Sigmoid colon (tissue), 7 donors: ENCODE measurements around the gene MSANTD1. TPM values are rescaled to one million over a fixed set of nuclear protein-coding genes. Genes with fewer than 3 reads are reported as not detected.

Experiments used
- DNase-seq: peaks from one replicate; pipeline ENCODE4 v3.0.0-alpha.2; 2019
- H3K27ac ChIP-seq, 4 donors: fragments of 200-600 bp; sonication (generic); one replicate each; pipeline ENCODE4 v1.5.1; 2016 to 2019; ENCODE audit warnings: mild to moderate bottlenecking in 1 of 4
- H3K27me3 ChIP-seq, 3 donors: fragments of 200-600 bp; sonication (generic); one replicate each; pipeline ENCODE4 v1.5.1; 2019; ENCODE audit warnings: mild to moderate bottlenecking in 1 of 3
- H3K36me3 ChIP-seq, 4 donors: fragments of 200-600 bp; sonication (generic); one replicate each; pipeline ENCODE4 v1.5.1; 2016 to 2019
- H3K4me1 ChIP-seq, 4 donors: fragments of 200-600 bp; sonication (generic); one replicate each; pipeline ENCODE4 v1.5.1; 2017 to 2019
- H3K4me3 ChIP-seq, 4 donors: fragments of 200-600 bp; sonication (generic); one replicate each; pipeline ENCODE4 v1.5.1; 2017 to 2019; ENCODE audit warnings: mild to moderate bottlenecking in 2 of 4, moderate library complexity in 1 of 4
- H3K9me3 ChIP-seq, 4 donors: fragments of 200-600 bp in 3 of 4; sonication (generic) in 3 of 4; one replicate each; pipeline versions ENCODE4 v1.5.1 to v1.6.1; 2013 to 2019
- CTCF ChIP-seq, 4 experiments: fragments of 450-650 bp in 3 of 4; fragments of 200-600 bp in 1 of 4; IDR thresholded peaks; one replicate each; pipeline ENCODE4 v1.5.1; 2016 to 2019; ENCODE audit warnings: antibody characterized with exemption in 4 of 4, mild to moderate bottlenecking in 3 of 4, moderate library complexity in 2 of 4
- EP300 ChIP-seq, 4 donors: sonication (generic); formaldehyde crosslinking; IDR thresholded peaks; one replicate each; pipeline ENCODE4 v1.6.1; 2017; ENCODE audit warnings: antibody characterized with exemption in 4 of 4
- POLR2A ChIP-seq, 2 donors: fragments of 450-650 bp; IDR thresholded peaks; one replicate each; pipeline ENCODE4 v1.6.1; 2016; ENCODE audit warnings: antibody characterized with exemption in 2 of 2, mild to moderate bottlenecking in 2 of 2, moderate library complexity in 2 of 2
- POLR2AphosphoS5 ChIP-seq, 4 donors: sonication (generic); formaldehyde crosslinking; IDR thresholded peaks; one replicate each; pipeline ENCODE4 v1.6.1; 2017; ENCODE audit warnings: antibody characterized with exemption in 4 of 4
- whole genome bisulfite sequencing, 2 donors: extraction: QIAGEN DNeasy Blood & Tissue Kit; methylation state at CpG; one replicate each; pipeline ENCODE4 v1.1.7; 2013; 5-methylcytosine and 5-hydroxymethylcytosine counted together
- intact Hi-C: fragments of 100-400 bp; cut with DNase I; formaldehyde crosslinking; loops from one replicate; pipeline ENCODE4 v1.15.1; 2023
- polyA plus RNA-seq, 3 donors: library from polyadenylated mRNA; stranded (reverse); fragments of 200-250 nt; gene quantifications; one replicate each; pipeline ENCODE4 v1.2.3, GENCODE V29; 2013
- total RNA-seq, 4 donors: library from RNA; depleted of rRNA; stranded (reverse); fragments of >200 nt; gene quantifications; one replicate each; pipeline ENCODE4 v1.1.0, GENCODE V29; 2016
- donor health status: healthy with polysubstance abuse.
- donor health status: Bipolar disorder and iron deficiency.
- donor health status: healthy.

The MSANTD1 gene
- total and polyA plus RNA-seq, 7 donors, result under 0.01 to 1.2 (median 0.40) TPM; not detected in 1

GRCh38 chr4:3221184-3221494 is 27.8 kb upstream of the MSANTD1 start:
- no peak overlapping the region for H3K27ac ChIP-seq
- H3K36me3 ChIP-seq, result peaks cover 6 to 97% (median 59%) of the 10 kb centered on the region in 4 donors
- H3K27me3 ChIP-seq, result no peaks in the 10 kb centered on the region
- WGBS, 2 donors, result 93 to 94% methylated on average over 8 of the region's 8 CpGs
- DNase-seq, result no peak
- peaks cover 0 to 2% (median 0%) of the 10 kb centered on the region in 4 donors for H3K4me1 ChIP-seq
- H3K4me3 ChIP-seq, result no peak overlapping the region
- intact Hi-C loops, result no loop called here
- H3K9me3 ChIP-seq, result no peaks in the 10 kb centered on the region
- TF ChIP-seq CTCF (IDR thresholded peaks at IDR 0.05) (no peak), POLR2AphosphoS5 (IDR thresholded peaks at IDR 0.05) (no peak), POLR2A (IDR thresholded peaks at IDR 0.05) (no peak), EP300 (IDR thresholded peaks at IDR 0.05) (no peak)

GRCh38 chr4:3221996-3222395 is 27.0 kb upstream of the MSANTD1 start:
- H3K9me3 ChIP-seq, result no peaks in the 10 kb centered on the region
- intact Hi-C loops, result no loop called here
- TF ChIP-seq POLR2A (IDR thresholded peaks at IDR 0.05) (no peak), EP300 (IDR thresholded peaks at IDR 0.05) (no peak), POLR2AphosphoS5 (IDR thresholded peaks at IDR 0.05) (no peak), CTCF (IDR thresholded peaks at IDR 0.05) (no peak)
- no peak for DNase-seq
- peaks cover 4 to 92% (median 56%) of the 10 kb centered on the region in 4 donors for H3K36me3 ChIP-seq
- H3K27ac ChIP-seq, result no peak overlapping the region
- no peak overlapping the region for H3K4me3 ChIP-seq
- H3K4me1 ChIP-seq, result peaks cover 0 to 10% (median 2%) of the 10 kb centered on the region in 4 donors
- H3K27me3 ChIP-seq, result no peaks in the 10 kb centered on the region
- WGBS, 2 donors, result 96 to 98% methylated on average over 12 of the region's 12 CpGs

- 95 to 97% methylated on average over 11 of the region's 11 CpGs for WGBS, 2 donors
- intact Hi-C loops, result no loop called here
- TF ChIP-seq POLR2AphosphoS5 (IDR thresholded peaks at IDR 0.05) (no peak), POLR2A (IDR thresholded peaks at IDR 0.05) (no peak), CTCF (IDR thresholded peaks at IDR 0.05) (no peak), EP300 (IDR thresholded peaks at IDR 0.05) (no peak)
- Histone ChIP-seq H3K36me3 (peaks cover 4 to 79% (median 47%) of the 10 kb centered on the region in 4 donors), H3K4me1 (peaks cover 0 to 18% (median 9%) of the 10 kb centered on the region in 4 donors), H3K27me3 (no peaks in the 10 kb centered on the region), H3K9me3 (no peaks in the 10 kb centered on the region), H3K27ac (no peak overlapping the region), H3K4me3 (no peak overlapping the region)
- peak; percentile 17 for DNase-seq
Observed at GRCh38 chr4:3223346-3223745, 25.6 kb upstream of the MSANTD1 start.

GRCh38 chr4:3223956-3224748 is 24.8 kb upstream of the MSANTD1 start:
- Histone ChIP-seq H3K4me3 (no peak overlapping the region), H3K36me3 (peaks cover 7 to 77% (median 48%) of the 10 kb centered on the region in 4 donors)

More at GRCh38 chr4:3223956-3224748, 24.8 kb upstream of the MSANTD1 start:
- WGBS, 2 donors, result 93 to 96% methylated on average over 13 of the region's 13 CpGs
- Histone ChIP-seq H3K27ac (no peak overlapping the region), H3K9me3 (no peaks in the 10 kb centered on the region), H3K27me3 (no peaks in the 10 kb centered on the region), H3K4me1 (peaks cover 0 to 19% (median 9%) of the 10 kb centered on the region in 4 donors)
- peak; percentile 25 for DNase-seq
- intact Hi-C loops, result no loop called here
- TF ChIP-seq EP300 (IDR thresholded peaks at IDR 0.05) (no peak), POLR2A (IDR thresholded peaks at IDR 0.05) (no peak), POLR2AphosphoS5 (IDR thresholded peaks at IDR 0.05) (no peak), CTCF (IDR thresholded peaks at IDR 0.05) (no peak)
